ENCODE measurements around the gene SRSF12.
A peak's percentile ranks its signal among the peaks of the same experiment; 100 is the strongest.

The SRSF12 gene

DNA sequence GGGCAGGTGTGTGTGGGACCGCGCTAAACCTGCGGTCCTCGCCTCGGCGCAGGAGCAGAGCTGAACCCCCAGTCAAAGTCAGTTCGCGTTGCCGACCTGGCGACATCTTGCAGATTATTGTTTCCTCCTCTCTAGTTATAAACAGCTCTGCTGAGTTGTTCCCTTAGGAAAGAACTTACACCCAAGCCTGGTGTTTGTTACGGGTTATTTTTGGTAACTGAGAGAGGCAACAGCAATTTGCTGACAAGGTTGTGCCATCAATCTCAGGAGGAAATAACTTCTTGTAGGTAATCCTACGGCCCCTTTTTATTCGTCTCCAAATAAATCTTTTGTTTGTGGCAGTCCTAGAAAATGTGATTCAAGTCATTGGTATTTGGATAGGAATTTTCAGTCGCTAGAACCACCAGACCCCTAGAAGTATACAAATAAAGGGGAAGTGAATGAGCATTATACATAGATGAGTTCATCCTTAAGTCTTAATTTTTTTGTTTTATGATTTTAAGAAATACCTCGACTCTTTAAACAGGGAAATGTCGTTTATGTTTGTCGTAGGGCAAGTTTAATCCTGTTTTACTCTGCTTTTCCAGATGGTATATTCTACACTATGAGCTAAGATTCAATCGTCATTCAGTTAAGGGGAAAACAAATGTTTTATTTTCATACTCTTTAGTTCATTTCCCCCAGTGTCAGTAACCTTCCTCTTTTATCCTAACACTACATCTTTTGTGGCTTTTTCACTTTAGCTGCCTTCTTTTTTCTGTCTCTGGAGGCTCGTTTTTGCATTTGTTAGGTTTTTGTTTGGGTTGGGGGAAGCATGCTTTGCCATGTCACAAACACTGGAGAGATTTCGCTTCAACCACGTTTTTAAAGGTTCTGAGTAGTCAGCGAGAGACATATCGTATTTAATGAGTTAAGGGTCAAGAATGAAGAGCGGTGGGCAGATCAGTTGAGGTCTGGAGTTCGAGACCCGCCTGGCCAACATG is 29.1 kb upstream of the SRSF12 start:
- H3K4me3 ChIP-seq (ENCODE audit: control insufficient read depth, low read depth, low read length), result peak overlapping the region; percentile 55
- peak; percentile 26 for DNase-seq (ENCODE audit: low read depth)
- TF ChIP-seq, protein P1, sequence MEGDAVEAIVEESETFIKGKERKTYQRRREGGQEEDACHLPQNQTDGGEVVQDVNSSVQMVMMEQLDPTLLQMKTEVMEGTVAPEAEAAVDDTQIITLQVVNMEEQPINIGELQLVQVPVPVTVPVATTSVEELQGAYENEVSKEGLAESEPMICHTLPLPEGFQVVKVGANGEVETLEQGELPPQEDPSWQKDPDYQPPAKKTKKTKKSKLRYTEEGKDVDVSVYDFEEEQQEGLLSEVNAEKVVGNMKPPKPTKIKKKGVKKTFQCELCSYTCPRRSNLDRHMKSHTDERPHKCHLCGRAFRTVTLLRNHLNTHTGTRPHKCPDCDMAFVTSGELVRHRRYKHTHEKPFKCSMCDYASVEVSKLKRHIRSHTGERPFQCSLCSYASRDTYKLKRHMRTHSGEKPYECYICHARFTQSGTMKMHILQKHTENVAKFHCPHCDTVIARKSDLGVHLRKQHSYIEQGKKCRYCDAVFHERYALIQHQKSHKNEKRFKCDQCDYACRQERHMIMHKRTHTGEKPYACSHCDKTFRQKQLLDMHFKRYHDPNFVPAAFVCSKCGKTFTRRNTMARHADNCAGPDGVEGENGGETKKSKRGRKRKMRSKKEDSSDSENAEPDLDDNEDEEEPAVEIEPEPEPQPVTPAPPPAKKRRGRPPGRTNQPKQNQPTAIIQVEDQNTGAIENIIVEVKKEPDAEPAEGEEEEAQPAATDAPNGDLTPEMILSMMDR (conservative IDR thresholded peaks at IDR 0.05; ENCODE audit: control insufficient read depth, insufficient read depth, low read depth, low read length), result no peak

DNA sequence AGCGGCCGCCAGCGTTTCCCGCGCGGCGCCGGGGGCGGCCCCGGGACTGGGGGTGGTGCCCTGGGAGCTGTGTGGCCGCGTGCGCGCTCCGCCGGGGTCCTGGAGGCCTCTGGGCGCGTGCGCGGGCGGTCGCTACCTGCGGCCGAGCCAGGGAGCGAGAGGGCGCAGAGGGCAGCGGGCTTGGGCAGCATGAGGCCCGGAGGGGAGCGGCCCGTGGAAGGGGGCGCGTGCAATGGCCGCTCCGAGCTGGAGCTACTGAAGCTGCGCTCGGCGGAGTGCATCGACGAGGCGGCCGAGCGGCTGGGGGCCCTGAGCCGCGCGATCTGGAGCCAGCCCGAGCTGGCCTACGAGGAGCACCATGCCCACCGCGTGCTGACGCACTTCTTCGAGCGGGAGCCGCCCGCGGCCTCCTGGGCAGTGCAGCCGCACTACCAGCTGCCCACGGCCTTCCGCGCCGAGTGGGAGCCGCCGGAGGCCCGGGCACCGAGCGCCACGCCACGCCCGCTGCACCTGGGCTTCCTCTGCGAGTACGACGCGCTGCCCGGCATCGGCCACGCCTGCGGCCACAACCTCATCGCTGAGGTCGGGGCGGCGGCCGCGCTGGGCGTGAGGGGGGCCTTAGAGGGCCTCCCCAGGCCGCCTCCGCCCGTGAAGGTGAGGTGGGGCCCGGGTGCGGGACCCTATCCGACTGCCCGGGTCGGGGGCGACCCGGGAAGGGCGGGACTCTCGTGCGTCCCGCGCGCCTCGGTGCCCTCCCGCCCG is 28.3 kb upstream of the SRSF12 start, which contains the start of gene PM20D2:
PM20D2 (plus strand) TSS at position 100 of the 762 bp plus-strand sequence; CDS start at position 190, 90 bp downstream.
- TF ChIP-seq, protein P1 (conservative IDR thresholded peaks at IDR 0.05; ENCODE audit: control insufficient read depth, insufficient read depth, low read depth, low read length), result no peak
- peak; percentile 29 for DNase-seq (ENCODE audit: low read depth)
- peak within 1 kb of the TSS; percentile 55 for H3K4me3 ChIP-seq (ENCODE audit: control insufficient read depth, low read depth, low read length)

DNA sequence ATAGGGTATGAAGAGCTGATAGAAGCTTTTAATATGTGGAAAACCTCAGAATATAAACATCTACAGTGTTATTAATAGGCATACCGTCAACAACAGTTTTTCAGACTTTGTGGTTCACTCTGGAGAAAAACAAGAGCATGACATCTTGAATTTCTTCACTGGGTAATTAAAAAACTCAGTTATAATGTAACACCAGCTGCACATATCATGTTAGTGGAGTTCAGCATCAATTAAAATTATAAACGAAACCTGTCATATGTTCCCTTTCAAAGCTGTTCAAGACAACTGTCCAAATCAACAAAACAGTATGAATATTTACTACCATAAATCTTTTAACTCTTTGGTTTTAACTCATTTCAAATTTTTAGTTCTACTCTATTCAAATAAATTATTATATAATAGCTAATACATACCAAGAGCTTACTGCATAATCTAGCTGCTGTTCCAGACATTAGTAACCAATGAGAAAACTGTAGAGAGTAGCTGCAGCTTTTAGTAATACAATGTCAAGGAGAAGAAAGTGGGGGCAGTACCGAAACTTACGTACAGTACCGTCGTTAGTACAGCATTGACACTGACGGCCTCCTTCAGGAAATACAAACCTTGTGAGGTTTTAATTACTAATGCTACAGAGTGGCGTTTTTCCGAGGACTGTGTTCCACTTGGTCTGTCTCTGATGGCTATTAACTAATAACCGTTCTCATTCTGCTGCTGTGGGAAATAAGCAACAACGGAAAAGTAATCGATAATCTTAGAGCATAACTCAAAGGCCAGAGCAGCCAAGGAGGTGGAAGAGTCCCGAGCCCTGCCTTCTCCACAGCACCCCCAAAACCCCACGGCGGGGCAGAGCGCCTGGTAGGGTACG is 27.5 kb upstream of the SRSF12 start:
- H3K4me3 ChIP-seq (ENCODE audit: control insufficient read depth, low read depth, low read length), result peak overlapping the region; percentile 55
- DNase-seq (ENCODE audit: low read depth), result peak; percentile 41
- TF ChIP-seq, protein P1 (conservative IDR thresholded peaks at IDR 0.05; ENCODE audit: control insufficient read depth, insufficient read depth, low read depth, low read length), result no peak

DNA sequence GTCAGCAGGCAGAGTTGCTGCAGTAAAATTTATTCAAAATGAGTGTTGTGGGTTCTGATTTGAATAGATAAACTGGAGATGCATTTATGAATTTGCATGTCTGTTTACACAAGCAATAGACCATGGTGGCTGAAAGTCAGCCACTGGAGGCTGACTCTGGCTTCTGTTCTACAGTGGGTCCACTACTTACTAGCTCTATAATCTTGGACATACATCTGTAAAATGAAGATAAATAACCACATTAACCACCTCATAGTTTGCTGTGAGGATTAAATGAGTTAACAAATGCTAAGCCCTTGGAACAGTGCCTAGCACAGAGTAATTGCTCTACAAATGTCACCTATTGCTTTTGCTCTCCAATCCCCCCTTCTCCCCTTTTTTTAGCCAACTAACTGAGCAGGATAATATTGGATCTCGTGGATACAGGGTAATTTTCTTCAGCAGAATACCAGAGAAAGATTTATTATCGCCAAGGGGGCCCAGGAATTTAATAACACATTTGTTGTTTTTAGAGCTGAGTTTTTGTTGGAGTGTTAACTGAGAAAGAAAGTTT is 26.6 kb upstream of the SRSF12 start:
- H3K4me3 ChIP-seq (ENCODE audit: control insufficient read depth, low read depth, low read length), result no peak overlapping the region
- TF ChIP-seq, protein P1 (conservative IDR thresholded peaks at IDR 0.05; ENCODE audit: control insufficient read depth, insufficient read depth, low read depth, low read length), result no peak
- DNase-seq (ENCODE audit: low read depth), result no peak

GRCh38 chr6:89140347-89141156 is 22.7 kb upstream of the SRSF12 start:
- H3K4me3 ChIP-seq (ENCODE audit: control insufficient read depth, low read depth, low read length), result no peak overlapping the region
- DNase-seq (ENCODE audit: low read depth), result peak; percentile 29
- TF ChIP-seq, protein P1 (conservative IDR thresholded peaks at IDR 0.05; ENCODE audit: control insufficient read depth, insufficient read depth, low read depth, low read length), result no peak

Measured in fibroblast of mammary gland (primary cell).